ENCODE measurements around the gene FAM118A. TPM values are rescaled to one million over a fixed set of nuclear protein-coding genes. Genes with fewer than 3 reads are reported as not detected.

Gene FAM118A
- total RNA-seq, 1 donor from 2014 or later: 20.6 TPM

- Histone ChIP-seq H3K4me3 (no peak overlapping the region), H3K27ac (no peak overlapping the region), H3K4me1 (peaks cover 13% of the 10 kb centered on the region), H3K36me3 (no peaks in the 10 kb centered on the region), H3K9me3 (no peaks in the 10 kb centered on the region), H3K27me3 (no peaks in the 10 kb centered on the region)
- ATAC-seq: no peak
- TF ChIP-seq, protein P1, sequence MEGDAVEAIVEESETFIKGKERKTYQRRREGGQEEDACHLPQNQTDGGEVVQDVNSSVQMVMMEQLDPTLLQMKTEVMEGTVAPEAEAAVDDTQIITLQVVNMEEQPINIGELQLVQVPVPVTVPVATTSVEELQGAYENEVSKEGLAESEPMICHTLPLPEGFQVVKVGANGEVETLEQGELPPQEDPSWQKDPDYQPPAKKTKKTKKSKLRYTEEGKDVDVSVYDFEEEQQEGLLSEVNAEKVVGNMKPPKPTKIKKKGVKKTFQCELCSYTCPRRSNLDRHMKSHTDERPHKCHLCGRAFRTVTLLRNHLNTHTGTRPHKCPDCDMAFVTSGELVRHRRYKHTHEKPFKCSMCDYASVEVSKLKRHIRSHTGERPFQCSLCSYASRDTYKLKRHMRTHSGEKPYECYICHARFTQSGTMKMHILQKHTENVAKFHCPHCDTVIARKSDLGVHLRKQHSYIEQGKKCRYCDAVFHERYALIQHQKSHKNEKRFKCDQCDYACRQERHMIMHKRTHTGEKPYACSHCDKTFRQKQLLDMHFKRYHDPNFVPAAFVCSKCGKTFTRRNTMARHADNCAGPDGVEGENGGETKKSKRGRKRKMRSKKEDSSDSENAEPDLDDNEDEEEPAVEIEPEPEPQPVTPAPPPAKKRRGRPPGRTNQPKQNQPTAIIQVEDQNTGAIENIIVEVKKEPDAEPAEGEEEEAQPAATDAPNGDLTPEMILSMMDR (IDR thresholded peaks at IDR 0.05): no peak
- intact Hi-C loops (cut with DNase I): no loop called here
- no peak for DNase-seq
Measured at GRCh38 chr22:45278125-45278524, 31.6 kb upstream of the FAM118A start.

GRCh38 chr22:45280587-45280980 lies 29.1 kb upstream of the FAM118A start:
- no peak for DNase-seq
- Histone ChIP-seq H3K4me3 (no peak overlapping the region), H3K36me3 (no peaks in the 10 kb centered on the region), H3K27me3 (peaks cover 16% of the 10 kb centered on the region), H3K27ac (peak overlapping the region; percentile 37), H3K9me3 (no peaks in the 10 kb centered on the region), H3K4me1 (peaks cover 20% of the 10 kb centered on the region)
- intact Hi-C loops (cut with DNase I): no loop called here
- no peak for ATAC-seq
- TF ChIP-seq, protein P1 (IDR thresholded peaks at IDR 0.05): no peak

GRCh38 chr22:45281010-45281409 lies 28.7 kb upstream of the FAM118A start:
- Histone ChIP-seq H3K27me3 (peaks cover 16% of the 10 kb centered on the region), H3K4me1 (peaks cover 20% of the 10 kb centered on the region), H3K27ac (no peak overlapping the region), H3K9me3 (no peaks in the 10 kb centered on the region), H3K36me3 (no peaks in the 10 kb centered on the region), H3K4me3 (no peak overlapping the region)
- DNase-seq (no peak), ATAC-seq (no peak)
- TF ChIP-seq, protein P1 (IDR thresholded peaks at IDR 0.05): no peak
- intact Hi-C loops (cut with DNase I): no loop called here

- Histone ChIP-seq H3K9me3 (no peaks in the 10 kb centered on the region), H3K36me3 (no peaks in the 10 kb centered on the region), H3K4me1 (peaks cover 16% of the 10 kb centered on the region), H3K27me3 (peaks cover 16% of the 10 kb centered on the region), H3K4me3 (peak within 1 kb of the TSS; percentile 30), H3K27ac (no peak within 1 kb of the TSS)
- intact Hi-C loops (cut with DNase I): no loop called here
- DNase-seq: peak; percentile 90
- TF ChIP-seq, protein P1 (IDR thresholded peaks at IDR 0.05): no peak
- peak; percentile 95 for ATAC-seq
Measured at GRCh38 chr22:45284705-45285262, 24.9 kb upstream of the FAM118A start, which contains the start of gene UPK3A. UPK3A (plus strand) TSS chr22:45284949; CDS start chr22:45285014, 65 bp downstream.

GRCh38 chr22:45285263-45286058 lies 24.3 kb upstream of the FAM118A start:
- Histone ChIP-seq H3K4me3 (no peak overlapping the region), H3K27ac (no peak overlapping the region), H3K4me1 (peaks cover 9% of the 10 kb centered on the region), H3K27me3 (peaks cover 16% of the 10 kb centered on the region), H3K9me3 (no peaks in the 10 kb centered on the region), H3K36me3 (no peaks in the 10 kb centered on the region)
- TF ChIP-seq, protein P1 (IDR thresholded peaks at IDR 0.05): no peak
- no peak for DNase-seq
- ATAC-seq: no peak
- intact Hi-C loops (cut with DNase I): no loop called here
